ENCODE results near the gene PHF5A.
"Not testable (repeated sequence)": the region's sequence is repeated elsewhere in the genome, so short reads cannot be mapped to it uniquely, and the experiment has no call there.

PHF5A gene

GRCh38 chr22:41487037-41487935 lies 18.8 kb upstream of the PHF5A start:
- no peak for FAIRE-seq

GRCh38 chr22:41485033-41485432 lies 16.5 kb upstream of the PHF5A start:
- no peak for FAIRE-seq

- FAIRE-seq = no peak
Measured at GRCh38 chr22:41482319-41482935, 13.9 kb upstream of the PHF5A start.

- FAIRE-seq = no peak
Measured at GRCh38 chr22:41481925-41482318, 13.4 kb upstream of the PHF5A start.

GRCh38 chr22:41481131-41481830 lies 12.8 kb upstream of the PHF5A start:
- no peak for FAIRE-seq

GRCh38 chr22:41480397-41480735 lies 11.9 kb upstream of the PHF5A start:
- FAIRE-seq = no peak

- FAIRE-seq = no peak
Measured at GRCh38 chr22:41479671-41480396, 11.3 kb upstream of the PHF5A start.

- no peak for FAIRE-seq
Measured at GRCh38 chr22:41478891-41479521, 10.5 kb upstream of the PHF5A start.

- FAIRE-seq = no peak
Measured at GRCh38 chr22:41478473-41478872, 10.0 kb upstream of the PHF5A start.

- FAIRE-seq = no peak
Measured at GRCh38 chr22:41474872-41475451, 6.5 kb upstream of the PHF5A start.

GRCh38 chr22:41471568-41471967 lies 3.1 kb upstream of the PHF5A start:
- no peak for FAIRE-seq

- FAIRE-seq = no peak
Measured at GRCh38 chr22:41470886-41471285, 2.4 kb upstream of the PHF5A start.

GRCh38 chr22:41469218-41469851 lies 843 bp upstream of the PHF5A start:
- FAIRE-seq = no peak

- no peak for FAIRE-seq
Measured at GRCh38 chr22:41461901-41462300, 6.6 kb downstream of the PHF5A start.

- not testable (repeated sequence) for FAIRE-seq
Measured at GRCh38 chr22:41460071-41460470, 8.4 kb downstream of the PHF5A start.

GRCh38 chr22:41459431-41459830 lies 9.1 kb downstream of the PHF5A start:
- FAIRE-seq = no peak

- no peak for FAIRE-seq
Measured at GRCh38 chr22:41458161-41458728, 10.2 kb downstream of the PHF5A start.

- FAIRE-seq = peak; percentile 86
Measured at GRCh38 chr22:41448189-41448808, 20.2 kb downstream of the PHF5A start.

- FAIRE-seq = no peak
Measured at GRCh38 chr22:41447435-41448188, 20.9 kb downstream of the PHF5A start.

All from colon (tissue), 2 donors.